Activated CD8-positive, alpha-beta memory T cell treated with anti-CD3 and anti-CD28 coated beads for 1 hour (primary cell): Measurements from ENCODE around the gene MSL2.
"Not testable (repeated sequence)": the region's sequence is repeated elsewhere in the genome, so short reads cannot be mapped to it uniquely, and the experiment has no call there.

Experiments used
- DNase-seq, 2 donors: peaks; one replicate each; pipeline ENCODE4 v3.0.0-alpha.2; 2020; ENCODE audit warnings: low read depth in 1 of 2; ENCODE audit errors: extremely low read depth in 1 of 2

MSL2 gene

GRCh38 chr3:136193278-136194054 lies 2.7 kb downstream of the MSL2 start:
- no peak for DNase-seq

- DNase-seq, result no peak
Observed at GRCh38 chr3:136192831-136193230, 3.3 kb downstream of the MSL2 start.

DNA sequence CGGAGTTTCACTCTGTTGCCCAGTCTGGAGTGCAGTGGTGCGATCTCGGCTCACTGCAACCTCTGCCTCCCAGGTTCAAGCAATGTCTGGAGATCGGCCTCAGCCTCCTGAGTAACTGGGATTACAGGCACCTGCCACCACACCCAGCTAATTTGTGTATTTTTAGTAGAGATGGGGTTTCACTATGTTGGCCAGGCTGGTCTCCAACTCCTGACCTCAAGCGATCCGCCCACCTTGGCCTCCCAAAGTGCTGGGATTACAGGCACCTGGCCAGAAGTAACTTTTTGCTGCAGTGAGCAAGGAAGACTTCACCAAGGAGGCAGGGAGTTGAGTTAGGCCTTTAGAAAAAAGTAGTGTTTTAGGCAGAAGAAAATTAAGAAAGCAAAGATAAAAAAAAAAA lies 3.9 kb downstream of the MSL2 start:
- DNase-seq, result not testable (repeated sequence)

DNA sequence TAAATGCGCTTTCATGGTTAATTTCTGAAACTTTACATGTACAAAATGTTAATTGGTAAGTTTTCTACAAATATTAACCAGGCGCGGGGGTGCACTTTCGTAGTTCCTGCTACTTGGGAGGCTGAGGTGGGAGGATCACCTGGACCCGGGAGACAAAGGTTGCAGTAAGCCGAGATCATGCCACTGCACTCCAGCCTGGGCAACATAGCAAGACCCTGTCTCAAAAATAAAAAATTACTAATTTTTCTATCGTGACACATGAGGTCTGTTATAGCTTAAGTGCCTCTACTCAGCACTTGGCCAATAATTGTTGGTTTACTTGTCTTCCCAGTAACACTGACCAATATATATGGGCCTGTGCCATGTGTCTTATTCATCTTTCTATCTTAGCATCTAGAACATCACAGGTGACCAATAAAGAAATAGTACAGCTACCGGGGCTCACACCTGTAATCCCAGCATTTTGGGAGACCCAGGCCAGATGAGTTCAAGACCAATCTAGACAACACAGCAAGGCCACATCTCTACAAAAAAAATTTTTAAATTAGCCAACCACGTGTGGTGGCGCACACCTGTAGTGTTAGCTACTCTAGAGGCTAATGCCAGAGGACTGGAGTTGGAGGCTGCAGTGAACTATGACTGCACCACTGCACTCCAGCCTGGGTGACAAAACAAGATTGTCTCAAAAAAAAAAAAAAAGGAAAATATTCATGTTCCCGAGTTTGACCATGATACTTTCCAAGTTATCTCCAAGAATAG lies 6.1 kb downstream of the MSL2 start:
- no peak for DNase-seq

DNA sequence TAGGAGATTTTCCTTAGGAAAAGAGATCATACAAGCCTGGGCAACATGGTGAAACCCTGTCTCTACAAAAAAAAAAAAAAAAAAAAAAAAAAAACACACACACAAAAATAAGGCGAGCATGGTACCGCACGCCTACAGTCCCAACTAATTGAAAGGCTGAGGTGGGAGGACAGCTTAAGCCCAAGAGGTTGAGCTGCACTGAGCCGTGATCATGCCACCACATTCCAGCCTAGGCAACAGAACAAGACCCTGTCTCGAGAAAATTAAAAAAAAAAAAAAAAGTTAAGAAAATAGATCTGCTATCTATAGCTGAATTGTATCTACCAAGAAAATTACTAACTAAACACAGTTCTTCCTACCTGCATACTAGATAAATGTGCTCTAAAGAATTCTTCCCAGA lies 7.1 kb downstream of the MSL2 start:
- no peak for DNase-seq

DNA sequence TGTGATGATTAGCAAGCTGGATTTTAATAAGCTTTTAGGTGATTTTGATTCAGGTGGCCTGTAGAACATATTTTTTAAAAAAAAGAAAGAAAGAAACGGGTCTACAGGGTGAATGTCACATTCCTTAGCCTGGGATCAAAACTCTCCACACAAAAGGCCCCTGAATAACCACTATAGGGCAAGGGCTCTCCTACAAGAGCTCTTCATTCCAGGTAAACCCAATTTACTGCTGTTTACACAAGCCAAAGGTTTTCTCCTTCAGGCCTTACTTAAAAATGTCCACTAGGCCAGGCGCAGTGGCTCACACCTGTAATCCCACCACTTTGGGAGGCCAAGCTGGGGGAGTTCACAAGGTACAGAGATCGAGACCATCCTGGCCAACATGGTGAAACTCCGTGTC lies 8.3 kb downstream of the MSL2 start:
- DNase-seq, result no peak

GRCh38 chr3:136186846-136187245 lies 9.3 kb downstream of the MSL2 start:
- DNase-seq, result no peak

- no peak for DNase-seq
Observed at GRCh38 chr3:136186344-136186743, 9.8 kb downstream of the MSL2 start.

DNA sequence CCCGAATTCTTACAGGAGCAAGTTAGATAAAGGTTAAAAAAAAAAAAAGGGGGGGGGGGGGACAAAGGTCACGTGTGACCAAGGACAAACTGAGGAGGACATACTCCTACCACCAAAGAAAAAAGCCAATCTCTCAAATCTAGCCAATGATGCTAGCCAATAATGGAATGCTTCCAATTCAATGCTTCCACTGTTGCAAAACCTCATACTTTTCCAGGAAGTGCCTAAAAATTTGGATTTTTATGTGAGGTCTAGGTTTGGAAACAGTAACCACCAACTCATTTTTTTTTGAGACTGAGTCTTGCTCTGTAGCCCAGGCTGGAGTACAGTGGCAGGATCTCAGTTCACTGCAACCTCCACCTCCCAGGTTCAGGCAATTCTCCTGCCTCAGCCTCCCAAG lies 11.4 kb downstream of the MSL2 start:
- no peak for DNase-seq

GRCh38 chr3:136181741-136182140 lies 14.4 kb downstream of the MSL2 start:
- no peak for DNase-seq

- DNase-seq, result no peak
Observed at GRCh38 chr3:136177876-136178275, 18.3 kb downstream of the MSL2 start.

DNA sequence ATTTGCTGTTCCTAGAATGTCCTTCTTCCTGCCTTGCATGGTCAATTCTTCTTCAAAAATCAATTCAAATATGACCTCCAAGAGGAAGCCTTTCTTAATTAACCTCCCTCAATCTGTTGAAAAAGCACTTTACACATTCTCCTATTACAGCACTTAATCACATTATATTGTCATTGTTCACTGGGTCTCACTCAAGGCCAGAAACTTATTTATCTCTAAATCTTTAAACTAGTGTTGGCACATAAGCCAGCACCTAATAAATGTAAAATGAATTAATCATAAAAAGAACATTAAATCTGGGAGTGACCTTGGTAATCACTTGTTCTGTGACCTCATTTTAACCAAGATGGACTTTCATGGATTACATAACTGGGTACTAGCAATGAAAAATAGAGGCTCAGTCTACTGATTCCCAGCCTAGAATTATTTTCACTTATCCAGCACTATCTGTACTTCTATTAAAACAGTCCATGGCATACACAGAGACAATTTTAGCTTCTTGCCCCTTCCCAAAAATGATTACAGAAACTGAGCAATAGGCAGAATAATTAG lies 22.1 kb downstream of the MSL2 start:
- no peak for DNase-seq

- no peak for DNase-seq
Observed at GRCh38 chr3:136171097-136171542, 25.0 kb downstream of the MSL2 start.

DNA sequence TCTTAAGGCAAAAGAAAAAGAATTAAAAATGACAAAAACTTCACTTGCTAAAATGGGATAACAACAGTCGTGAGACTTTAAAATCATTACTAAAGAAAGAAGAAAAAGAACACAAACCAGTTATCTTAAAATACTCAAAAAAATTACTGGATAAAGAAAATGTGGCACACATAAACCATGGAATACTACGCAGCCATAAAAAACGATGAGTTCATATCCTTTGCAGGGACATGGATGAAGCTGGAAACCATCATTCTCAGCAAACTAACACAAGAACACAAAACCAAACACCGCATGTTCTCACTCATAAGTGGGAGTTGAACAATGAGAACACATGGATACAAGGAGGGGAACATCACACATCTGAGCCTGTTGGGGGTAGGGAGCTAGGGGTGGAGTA lies 27.9 kb downstream of the MSL2 start:
- not testable (repeated sequence) for DNase-seq

GRCh38 chr3:136166507-136166906 lies 29.6 kb downstream of the MSL2 start:
- no peak for DNase-seq

DNA sequence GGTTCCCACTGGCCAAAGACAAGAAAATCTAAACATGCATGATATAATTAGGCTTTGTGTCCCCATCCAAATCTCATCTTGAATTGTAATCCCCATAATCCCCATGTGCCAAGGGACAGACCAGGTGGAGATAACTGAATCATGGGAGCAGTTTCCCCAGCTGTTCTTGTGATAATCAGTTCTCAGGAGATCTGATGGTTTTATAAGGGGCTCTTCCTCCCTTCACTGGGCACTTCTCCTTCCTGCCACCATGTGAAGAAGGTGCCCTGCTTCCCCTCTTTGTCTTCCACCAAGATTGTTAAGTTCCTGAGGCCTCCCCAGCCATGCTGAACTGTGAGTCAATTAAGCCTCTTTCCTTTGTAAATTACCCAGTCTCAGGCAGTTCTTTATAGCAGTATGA lies 32.5 kb downstream of the MSL2 start:
- DNase-seq, result not testable (repeated sequence)

DNA sequence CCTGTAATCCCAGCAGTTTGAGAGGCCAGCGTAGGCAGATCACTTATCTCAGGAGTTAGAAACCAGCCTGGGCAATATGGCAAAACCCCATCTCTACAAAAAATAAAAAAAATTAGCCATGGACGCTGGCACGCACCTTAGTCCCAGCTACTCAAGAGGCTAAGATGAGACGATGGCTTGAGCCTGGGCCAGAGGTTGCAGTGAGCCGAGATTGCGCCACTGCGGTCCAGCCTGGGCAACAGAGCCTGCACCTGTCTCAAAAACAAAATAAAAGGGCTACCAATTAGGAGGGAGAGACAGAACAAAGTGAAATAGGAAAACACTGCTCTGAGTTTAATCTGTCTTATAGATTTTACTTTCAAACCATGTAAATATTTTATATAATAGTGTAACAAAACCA lies 33.8 kb downstream of the MSL2 start:
- no peak for DNase-seq

DNA sequence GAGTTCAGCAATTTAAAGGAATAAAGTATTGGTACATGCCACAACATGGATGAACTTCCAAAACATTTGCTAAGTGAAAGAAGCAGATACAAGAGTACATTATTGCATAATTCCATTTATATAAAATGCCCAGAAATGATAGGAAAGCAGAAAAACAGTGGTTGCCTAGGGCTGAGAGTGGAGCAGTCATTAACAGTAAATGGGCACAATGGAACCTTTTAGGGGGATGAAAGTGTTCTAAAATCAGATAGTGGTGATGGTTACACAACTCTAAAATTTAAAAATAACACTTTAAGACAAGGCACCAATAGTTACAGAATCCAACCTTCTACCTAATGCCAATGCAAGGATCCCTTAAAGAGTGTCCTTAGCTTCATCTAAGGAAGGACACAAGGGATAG lies 34.6 kb downstream of the MSL2 start:
- DNase-seq, result no peak

- no peak for DNase-seq
Observed at GRCh38 chr3:136152963-136153362, 43.2 kb downstream of the MSL2 start.

GRCh38 chr3:136152176-136152843 lies 43.8 kb downstream of the MSL2 start:
- DNase-seq, result no peak

- no peak for DNase-seq
Observed at GRCh38 chr3:136151219-136151618, 44.9 kb downstream of the MSL2 start.
